ENCODE measurements around the gene FOXP1.

GRCh38 chr3:71152892-71153265 is 430.6 kb downstream of the FOXP1 start:
- TF ChIP-seq GTF2F1 (IDR thresholded peaks at IDR 0.05; ENCODE audit: low read depth, low read length) (no peak), CTCF (IDR thresholded peaks at IDR 0.05 in 2 of 3, conservative IDR thresholded peaks at IDR 0.05 in 1 of 3; ENCODE audit: insufficient read depth in 2 of 3, low read depth in 1 of 3, low read length in 3 of 3) (no peak), FOXK1 (CRISPR knock-in tag; IDR thresholded peaks at IDR 0.05; ENCODE audit: borderline replicate concordance) (no peak), HDGF (IDR thresholded peaks at IDR 0.05) (no peak)
